RPMI7951 (cell line): ENCODE measurements around the gene ULK4. TPM values are rescaled to one million over a fixed set of nuclear protein-coding genes. Genes with fewer than 3 reads are reported as not detected.

Experiments
- DNase-seq: peaks from one replicate; pipeline ENCODE4 v3.0.0-alpha.2; 2012; ENCODE audit warnings: low read depth
- total RNA-seq: library from RNA; depleted of rRNA; stranded (reverse); fragments of >200 nt; shearing (Covaris generic); gene quantifications from 2 replicates; pipeline ENCODE4 v1.2.3, GENCODE V29; 2014; rRNA removed

Gene ULK4
- total RNA-seq, 1 experiment from 2014 or later: 9.0 TPM

GRCh38 chr3:41198526-41198925 lies 763.4 kb downstream of the ULK4 start:
- peak; percentile 48 for DNase-seq

DNA sequence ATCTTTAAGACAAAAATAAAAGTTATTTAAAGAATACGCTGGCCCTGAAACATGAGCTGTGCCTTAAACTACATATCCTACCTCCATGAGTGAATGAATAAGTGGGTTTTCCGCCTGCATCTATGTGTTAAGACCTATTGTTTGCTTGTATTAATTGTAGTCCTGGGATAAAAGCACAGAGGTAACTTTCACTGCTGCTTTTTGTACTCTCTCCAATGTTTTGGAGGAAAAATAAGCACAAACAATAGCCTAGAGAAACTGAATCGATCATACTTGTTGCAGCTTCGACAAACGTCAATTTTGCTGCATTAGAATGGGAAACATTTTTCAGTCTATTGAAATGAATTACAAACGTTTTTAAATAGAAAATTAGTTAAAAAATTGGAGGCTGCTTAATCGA lies 763.9 kb downstream of the ULK4 start:
- DNase-seq: no peak

Other genes starting within 250 kb of the ULK4 start
- gene TRAK1, start 129.3 kb upstream of the ULK4 start, total RNA-seq: 15.4 and 16.5 TPM in 2 replicates